Endothelial cell of umbilical vein (primary cell): ENCODE data around the gene DPP6. TPM values are rescaled to one million over a fixed set of nuclear protein-coding genes. Genes with fewer than 3 reads are reported as not detected.

ENCODE experiments used
- BruUV-seq: library from RNA; stranded (reverse); fragments of 400-500 nt; replicated peaks from 2 replicates; lab custom pipeline; 2021; lab: Mats Ljungman, UMichigan
- CTCF ChIA-PET: fragments of 300-600, 350-600 bp; sonication (Branson Sonifier 250); formaldehyde crosslinking; loops from one replicate; lab custom pipeline; 2021; ENCODE audit warnings: antibody characterized with exemption, inconsistent platforms; lab: Charles Lee
- POLR2A ChIA-PET: fragments of 300-600, 350-600 bp; sonication (Branson Sonifier 250); formaldehyde crosslinking; loops from one replicate; lab custom pipeline; 2021; ENCODE audit warnings: antibody characterized with exemption, inconsistent platforms; lab: Charles Lee
- DNase-seq: peaks from one replicate; pipeline ENCODE4 v3.0.0-alpha.2; 2011; ENCODE audit warnings: low read depth, low spot score
- FAIRE-seq: peaks from 2 replicates; lab custom pipeline; 2011; peaks lifted over from hg19 to GRCh38; lab: Jason Lieb, UNC
- H2AFZ ChIP-seq: 2 replicates; pipeline ENCODE4 v1.6.0; 2012; ENCODE audit warnings: low read depth, low read length, control low read depth, inconsistent platforms
- H3K27ac ChIP-seq: 2 replicates; pipeline ENCODE4 v1.5.1; 2011; ENCODE audit warnings: low read depth, mild to moderate bottlenecking, control low read depth, low read length, moderate library complexity; ENCODE audit not compliant: insufficient read depth
- H3K27me3 ChIP-seq, 2 experiments: 2 replicates each; pipeline versions ENCODE4 v1.6.0 to v1.6.1; 2011; ENCODE audit warnings: low read length in 2 of 2, mixed read lengths in 1 of 2; ENCODE audit not compliant: control insufficient read depth in 2 of 2, insufficient read depth in 2 of 2
- H3K36me3 ChIP-seq, 2 experiments: 2 replicates in 1 of 2; 3 replicates in 1 of 2; pipeline ENCODE4 v1.5.1; 2011; ENCODE audit warnings: low read length in 2 of 2, mild to moderate bottlenecking in 1 of 2, moderate library complexity in 1 of 2; ENCODE audit not compliant: control insufficient read depth in 2 of 2, insufficient read depth in 2 of 2; ENCODE audit errors: extremely low read depth in 1 of 2
- H3K4me1 ChIP-seq: 3 replicates; pipeline ENCODE4 v1.5.1; 2011; ENCODE audit warnings: mild to moderate bottlenecking, low read length; ENCODE audit not compliant: control insufficient read depth, insufficient read depth; ENCODE audit errors: extremely low read depth
- H3K4me2 ChIP-seq: 2 replicates; pipeline ENCODE4 v1.6.1; 2011; ENCODE audit warnings: low read length, control low read depth, mixed read lengths; ENCODE audit not compliant: insufficient read depth
- H3K4me3 ChIP-seq, 3 experiments: fragments of 200-600 bp in 1 of 3; sonication (generic), shearing (Covaris generic) in 1 of 3; replicated peaks in 1 of 3; 2 replicates each; pipeline ENCODE4 v1.5.1; 2011 to 2016; ENCODE audit warnings: control low read depth in 3 of 3, low read length in 3 of 3, mild to moderate bottlenecking in 2 of 3, inconsistent platforms in 1 of 3, low read depth in 1 of 3, moderate library complexity in 1 of 3; ENCODE audit not compliant: insufficient read depth in 1 of 3
- H3K79me2 ChIP-seq: 2 replicates; pipeline ENCODE4 v1.6.0; 2012; ENCODE audit warnings: low read length, inconsistent platforms; ENCODE audit not compliant: control insufficient read depth, insufficient read depth
- H3K9ac ChIP-seq: replicated peaks from 2 replicates; pipeline ENCODE3; 2011; ENCODE audit warnings: low read length, control low read depth; ENCODE audit not compliant: insufficient read depth; ENCODE audit errors: extremely low read depth
- H3K9me1 ChIP-seq: replicated peaks from 3 replicates; pipeline ENCODE4 v1.6.0; 2011; ENCODE audit warnings: mild to moderate bottlenecking, low read length; ENCODE audit not compliant: control insufficient read depth, insufficient read depth; ENCODE audit errors: extremely low read depth
- H3K9me3 ChIP-seq: replicated peaks from 2 replicates; pipeline ENCODE4 v1.5.1; 2012; ENCODE audit warnings: low read length, inconsistent platforms; ENCODE audit not compliant: control insufficient read depth, insufficient read depth
- H4K20me1 ChIP-seq: replicated peaks from 2 replicates; pipeline ENCODE3; 2011; ENCODE audit warnings: mild to moderate bottlenecking, low read length; ENCODE audit not compliant: control insufficient read depth, insufficient read depth; ENCODE audit errors: extremely low read depth
- EZH2 ChIP-seq: IDR thresholded peaks from 2 replicates; pipeline ENCODE4 v1.6.1; 2012; ENCODE audit warnings: borderline replicate concordance, low read depth, mild to moderate bottlenecking, moderate library complexity, low read length, inconsistent platforms; ENCODE audit not compliant: severe bottlenecking
- FOS ChIP-seq: IDR thresholded peaks from 2 replicates; pipeline ENCODE4 v1.6.1; 2011; ENCODE audit warnings: mild to moderate bottlenecking, low read length, moderate library complexity, borderline replicate concordance; ENCODE audit not compliant: insufficient read depth
- GATA2 ChIP-seq: IDR thresholded peaks from 2 replicates; pipeline ENCODE4 v1.7.0; 2011; ENCODE audit warnings: low read depth, mild to moderate bottlenecking, moderate library complexity, mixed read lengths, low read length; ENCODE audit not compliant: insufficient read length, insufficient read depth
- JUN ChIP-seq: IDR thresholded peaks from 2 replicates; pipeline ENCODE4 v1.6.1; 2011; ENCODE audit warnings: borderline replicate concordance, low read depth; ENCODE audit not compliant: insufficient read length, insufficient read depth
- MYC ChIP-seq: IDR thresholded peaks from one replicate; pipeline ENCODE4 v1.6.1; 2011; ENCODE audit warnings: mild to moderate bottlenecking, low read depth, low read length
- POLR2A ChIP-seq: IDR thresholded peaks from 2 replicates; pipeline ENCODE4 v1.6.1; 2012; ENCODE audit warnings: low read depth, mild to moderate bottlenecking, control low read depth, low read length
- POLR2AphosphoS5 ChIP-seq: IDR thresholded peaks from 2 replicates; pipeline ENCODE4 v1.6.1; 2012; ENCODE audit warnings: low read depth, mild to moderate bottlenecking, control low read depth, low read length, moderate library complexity; ENCODE audit not compliant: insufficient read depth
- dilution Hi-C: fragments of 300-500 bp; cut with MboI; formaldehyde crosslinking; loops from one replicate; pipeline ENCODE4 v1.15.0; 2019; ENCODE audit warnings: low sequenced_read_pairs; ENCODE audit not compliant: extremely low pct_ligation_motif_present
- intact Hi-C: fragments of 100-400 bp; cut with micrococcal nuclease; formaldehyde crosslinking; loops from one replicate; pipeline ENCODE4 v1.10.0; 2022
- polyA plus RNA-seq, 4 experiments: library from polyadenylated mRNA; depleted of rRNA in 3 of 4; stranded (reverse) in 3 of 4; unstranded in 1 of 4; fragments of >200 nt; gene quantifications; 2 replicates each; pipeline versions ENCODE4 v1.2.1 to v1.2.3, GENCODE V29; 2011 to 2012; ENCODE audit warnings: missing spikeins in 1 of 4
- total RNA-seq: library from RNA; stranded (reverse); gene quantifications from 2 replicates; pipeline ENCODE4 v1.2.3, GENCODE V29; 2021
- TF ChIP-seq, protein P1 (sequence below): IDR thresholded peaks from 2 replicates; pipeline ENCODE4 v1.6.1; 2011; ENCODE audit not compliant: insufficient read depth, insufficient read length
- TF ChIP-seq, protein P2 (sequence below), 2 donors: IDR thresholded peaks; 1 replicate in 1 of 2; 2 replicates in 1 of 2; pipeline ENCODE4 v1.5.1; 2011; ENCODE audit warnings: low read length in 2 of 2, mild to moderate bottlenecking in 2 of 2, moderate library complexity in 2 of 2, control low read depth in 1 of 2, inconsistent platforms in 1 of 2, low read depth in 1 of 2; ENCODE audit not compliant: insufficient read depth in 1 of 2; ENCODE audit errors: extremely low read depth in 1 of 2

The DPP6 gene
- total and polyA plus RNA-seq, 2 donors (not counting 3 experiments of a cell fraction or from before 2014, with no cell fraction given) = not detected

DNA sequence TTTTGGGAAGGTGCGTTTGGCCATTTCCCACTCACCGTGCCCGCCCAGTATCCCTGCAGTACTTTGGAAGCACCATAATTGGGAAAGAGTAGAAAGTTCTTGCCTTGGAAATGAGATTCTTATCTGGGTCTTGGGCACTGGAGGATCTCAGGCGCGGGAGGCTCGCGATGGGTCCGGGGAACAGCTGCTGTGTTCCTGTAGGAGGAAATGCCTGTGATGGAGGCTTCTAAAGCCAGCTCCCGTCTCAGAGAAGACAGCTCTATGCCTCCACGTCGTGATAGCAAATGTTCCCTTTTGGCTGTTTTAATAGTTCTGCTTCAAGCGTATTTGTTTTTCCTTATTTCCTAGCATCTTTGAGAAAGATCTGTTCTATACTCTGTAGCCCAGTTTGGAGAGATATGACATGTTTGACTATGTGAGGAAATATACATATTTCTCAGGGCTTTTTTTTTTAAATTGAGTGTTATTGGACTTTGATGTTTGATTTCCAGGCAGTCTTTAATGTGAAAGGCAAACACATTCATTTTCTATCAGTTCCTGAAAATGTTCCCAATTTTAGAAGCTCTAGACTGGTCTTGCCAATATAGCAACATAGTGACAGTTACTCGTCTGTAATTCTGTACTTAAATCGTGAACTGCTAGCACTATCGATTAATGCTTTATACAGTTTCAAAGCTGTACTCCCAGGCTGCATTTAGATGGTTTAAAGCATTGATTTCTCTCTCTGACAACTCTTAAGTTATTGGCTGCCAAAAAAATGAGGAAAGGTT lies 280.8 kb downstream of the DPP6 start:
- Histone ChIP-seq H3K9me1 (no peaks in the 10 kb centered on the region), H3K4me3 (no peak overlapping the region), H3K4me1 (no peaks in the 10 kb centered on the region), H3K27me3 (no peaks in the 10 kb centered on the region), H3K36me3 (no peaks in the 10 kb centered on the region), H3K79me2 (no peaks in the 10 kb centered on the region), H3K9me3 (peaks cover 7% of the 10 kb centered on the region), H4K20me1 (no peaks in the 10 kb centered on the region), H2AFZ (no peak overlapping the region), H3K27ac (no peak overlapping the region), H3K4me2 (no peak overlapping the region), H3K9ac (no peak overlapping the region)
- DNase-seq (no peak), FAIRE-seq (no peak)
- intact Hi-C loops (no loop called here), dilution Hi-C loops (no loop called here)
- CTCF ChIA-PET = no interaction called here
- no TSS peak for BruUV-seq
- POLR2A ChIA-PET = no interaction called here
- TF ChIP-seq POLR2AphosphoS5 (no peak), EZH2 (no peak), GATA2 (no peak), MYC (no peak), JUN (no peak), POLR2A (no peak), FOS (no peak)
- TF ChIP-seq, protein P1, sequence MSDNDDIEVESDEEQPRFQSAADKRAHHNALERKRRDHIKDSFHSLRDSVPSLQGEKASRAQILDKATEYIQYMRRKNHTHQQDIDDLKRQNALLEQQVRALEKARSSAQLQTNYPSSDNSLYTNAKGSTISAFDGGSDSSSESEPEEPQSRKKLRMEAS = no peak
- TF ChIP-seq, protein P2, sequence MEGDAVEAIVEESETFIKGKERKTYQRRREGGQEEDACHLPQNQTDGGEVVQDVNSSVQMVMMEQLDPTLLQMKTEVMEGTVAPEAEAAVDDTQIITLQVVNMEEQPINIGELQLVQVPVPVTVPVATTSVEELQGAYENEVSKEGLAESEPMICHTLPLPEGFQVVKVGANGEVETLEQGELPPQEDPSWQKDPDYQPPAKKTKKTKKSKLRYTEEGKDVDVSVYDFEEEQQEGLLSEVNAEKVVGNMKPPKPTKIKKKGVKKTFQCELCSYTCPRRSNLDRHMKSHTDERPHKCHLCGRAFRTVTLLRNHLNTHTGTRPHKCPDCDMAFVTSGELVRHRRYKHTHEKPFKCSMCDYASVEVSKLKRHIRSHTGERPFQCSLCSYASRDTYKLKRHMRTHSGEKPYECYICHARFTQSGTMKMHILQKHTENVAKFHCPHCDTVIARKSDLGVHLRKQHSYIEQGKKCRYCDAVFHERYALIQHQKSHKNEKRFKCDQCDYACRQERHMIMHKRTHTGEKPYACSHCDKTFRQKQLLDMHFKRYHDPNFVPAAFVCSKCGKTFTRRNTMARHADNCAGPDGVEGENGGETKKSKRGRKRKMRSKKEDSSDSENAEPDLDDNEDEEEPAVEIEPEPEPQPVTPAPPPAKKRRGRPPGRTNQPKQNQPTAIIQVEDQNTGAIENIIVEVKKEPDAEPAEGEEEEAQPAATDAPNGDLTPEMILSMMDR (IDR thresholded peaks at IDR 0.05; ENCODE audit: extremely low read depth in 1 of 2, insufficient read depth in 1 of 2, low read depth in 1 of 2, low read length in 2 of 2) = no peak
